Caco-2 (cell line): ENCODE results near the gene KLHDC7B. TPM values are rescaled to one million over a fixed set of nuclear protein-coding genes. Genes with fewer than 3 reads are reported as not detected.

Experiments
- BruUV-seq: library from RNA; stranded (reverse); fragments of 400-500 nt; replicated peaks from 2 replicates; lab custom pipeline; 2021; lab: Mats Ljungman, UMichigan
- CTCF ChIA-PET: fragments of 300-600 bp; sonication (Branson Sonifier 250); formaldehyde crosslinking; loops from one replicate; lab custom pipeline; 2022; ENCODE audit warnings: antibody characterized with exemption; lab: Charles Lee
- POLR2A ChIA-PET: fragments of 300-600 bp; sonication (Branson Sonifier 250); formaldehyde crosslinking; loops from one replicate; lab custom pipeline; 2022; ENCODE audit warnings: antibody characterized with exemption; lab: Charles Lee
- DNase-seq, 2 experiments: peaks; one replicate each; pipeline versions ENCODE4 v3.0.0 to v3.0.0-alpha.2; 2020 to 2022
- H3K27me3 ChIP-seq: replicated peaks from 2 replicates; pipeline ENCODE4 v1.6.0; 2011; ENCODE audit warnings: low read length; ENCODE audit not compliant: control insufficient read depth, insufficient read depth
- H3K36me3 ChIP-seq: 2 replicates; pipeline ENCODE4 v1.5.1; 2011; ENCODE audit warnings: low read length; ENCODE audit not compliant: control insufficient read depth, insufficient read depth
- H3K4me1 ChIP-seq: fragments of 250-450 bp; sonication (Bioruptor Pico); 2 replicates; pipeline ENCODE4 v1.5.1; 2020; ENCODE audit warnings: mild to moderate bottlenecking
- H3K4me3 ChIP-seq: 2 replicates; pipeline ENCODE4 v1.5.1; 2011; ENCODE audit warnings: low read depth, mild to moderate bottlenecking, control low read depth, low read length
- H3K9me3 ChIP-seq: fragments of 250-450 bp; sonication (Bioruptor Pico); 2 replicates; pipeline ENCODE4 v1.5.1; 2020; ENCODE audit warnings: mild to moderate bottlenecking, moderate library complexity
- H3K27ac Mint-ChIP-seq: one replicate; pipeline ENCODE4 v1.8.0; 2022; ENCODE audit warnings: mixed read lengths; ENCODE audit not compliant: unreplicated experiment
- H3K27me3 Mint-ChIP-seq: one replicate; pipeline ENCODE4 v1.8.0; 2022; ENCODE audit warnings: mixed read lengths; ENCODE audit not compliant: insufficient read depth, unreplicated experiment
- H3K36me3 Mint-ChIP-seq: one replicate; pipeline ENCODE4 v1.8.0; 2022; ENCODE audit warnings: mild to moderate bottlenecking, mixed read lengths; ENCODE audit not compliant: insufficient read depth, unreplicated experiment
- H3K4me1 Mint-ChIP-seq: one replicate; pipeline ENCODE4 v1.8.0; 2022; ENCODE audit warnings: low read depth, mixed read lengths; ENCODE audit not compliant: unreplicated experiment
- H3K4me3 Mint-ChIP-seq: one replicate; pipeline ENCODE4 v1.8.0; 2022; ENCODE audit warnings: mild to moderate bottlenecking, moderate library complexity, mixed read lengths; ENCODE audit not compliant: unreplicated experiment
- H3K9me3 Mint-ChIP-seq: one replicate; pipeline ENCODE4 v1.8.0; 2022; ENCODE audit warnings: mixed read lengths; ENCODE audit not compliant: unreplicated experiment
- CTCF ChIP-seq, 2 experiments: fragments of 200-600 bp in 1 of 2; IDR thresholded peaks; 1 replicate in 1 of 2; 2 replicates in 1 of 2; pipeline versions ENCODE4 v1.5.1 to v1.8.0; 2011 to 2022; ENCODE audit warnings: antibody characterized with exemption in 1 of 2, control low read depth in 1 of 2, inconsistent platforms in 1 of 2, low read depth in 1 of 2, low read length in 1 of 2, mild to moderate bottlenecking in 1 of 2, moderate library complexity in 1 of 2; ENCODE audit not compliant: insufficient read depth in 1 of 2, severe bottlenecking in 1 of 2, unreplicated experiment in 1 of 2
- intact Hi-C: fragments of 100-400 bp; cut with micrococcal nuclease; formaldehyde crosslinking; loops from one replicate; pipeline ENCODE4 v1.10.0; 2022; ENCODE audit not compliant: unreplicated experiment
- total RNA-seq: library from RNA; stranded (reverse); gene quantifications from 2 replicates; pipeline ENCODE4 v1.2.3, GENCODE V29; 2022

KLHDC7B gene
- total RNA-seq, 1 experiment from 2014 or later, result 2.0 TPM

- peak overlapping the region; percentile 69 for H3K27ac Mint-ChIP-seq
- peak; percentile 83 for DNase-seq
- BruUV-seq, result no TSS peak
- no peaks in the 10 kb centered on the region for H3K36me3 ChIP-seq
- peaks cover 48% of the 10 kb centered on the region for H3K36me3 Mint-ChIP-seq
- H3K4me1 ChIP-seq, result peaks cover 20% of the 10 kb centered on the region
- no peaks in the 10 kb centered on the region for H3K27me3 ChIP-seq
- H3K4me3 ChIP-seq, result peak overlapping the region; percentile 87
- intact Hi-C loops, result loop anchor here (5.0 kb wide), 1 partner anchor 56 kb away; the partner anchor contains the start of gene CHKB
- peak in 1 of 2 experiments; percentile 32 for TF ChIP-seq CTCF (IDR thresholded peaks at IDR 0.05; ENCODE audit: insufficient read depth in 1 of 2, low read depth in 1 of 2, low read length in 1 of 2, severe bottlenecking in 1 of 2, unreplicated experiment in 1 of 2)
- H3K4me3 Mint-ChIP-seq, result peak overlapping the region; percentile 89
- H3K9me3 ChIP-seq, result no peaks in the 10 kb centered on the region
- H3K4me1 Mint-ChIP-seq, result peaks cover 14% of the 10 kb centered on the region
- CTCF ChIA-PET, result interaction anchor here (0.6 to 3.2 kb wide), 18 partner anchors 9 to 416 kb away, joined by 3 to 43 read pairs (median 4); partner anchors contain the start of genes ARSA, CHKB, LMF2 and NCAPH2
- POLR2A ChIA-PET, result interaction anchor here (0.6 to 2.5 kb wide), 11 partner anchors 12 to 219 kb away, joined by 3 to 71 read pairs (median 4); partner anchors contain the start of genes ADM2, KLHDC7B, LMF2 and NCAPH2
- H3K27me3 Mint-ChIP-seq, result no peaks in the 10 kb centered on the region
- H3K9me3 Mint-ChIP-seq, result no peaks in the 10 kb centered on the region
Observed at GRCh38 chr22:50526108-50526833, 19.4 kb upstream of the KLHDC7B start.

- Histone ChIP-seq H3K36me3 (no peaks in the 10 kb centered on the region), H3K4me1 (peaks cover 20% of the 10 kb centered on the region), H3K4me3 (peak overlapping the region; percentile 87), H3K27me3 (no peaks in the 10 kb centered on the region), H3K9me3 (no peaks in the 10 kb centered on the region)
- H3K4me3 Mint-ChIP-seq, result peak overlapping the region; percentile 89
- ChIA-PET POLR2A (interaction anchor here (0.6 kb wide), 1 partner anchor 101 kb away, joined by 5 read pairs; no protein-coding TSS in a partner anchor), CTCF (interaction anchor here (0.6 to 1.4 kb wide), 2 partner anchors 9 to 19 kb away, joined by 3 to 4 read pairs; partner anchors contain the start of genes LMF2 and NCAPH2)
- intact Hi-C loops, result loop anchor here (5.0 kb wide), 1 partner anchor 55 kb away; the partner anchor contains the start of gene CHKB
- H3K27me3 Mint-ChIP-seq, result no peaks in the 10 kb centered on the region
- no peaks in the 10 kb centered on the region for H3K9me3 Mint-ChIP-seq
- TSS peak; percentile 8 for BruUV-seq
- peaks cover 14% of the 10 kb centered on the region for H3K4me1 Mint-ChIP-seq
- no peak for TF ChIP-seq CTCF (IDR thresholded peaks at IDR 0.05; ENCODE audit: insufficient read depth in 1 of 2, low read depth in 1 of 2, low read length in 1 of 2, severe bottlenecking in 1 of 2, unreplicated experiment in 1 of 2)
- peak; percentile 62 to 71 for DNase-seq
- peaks cover 53% of the 10 kb centered on the region for H3K36me3 Mint-ChIP-seq
- H3K27ac Mint-ChIP-seq, result peak overlapping the region; percentile 69
Observed at GRCh38 chr22:50526834-50527801, 18.6 kb upstream of the KLHDC7B start.
